Heart right ventricle (tissue), 16 donors: ENCODE measurements around the gene CEP55. TPM values are rescaled to one million over a fixed set of nuclear protein-coding genes. Genes with fewer than 3 reads are reported as not detected.

Source experiments
- ATAC-seq, 8 donors: fragments of 200-7000 bp; cut with Tn5 transposase; one replicate each; pipeline ENCODE4 v1.9.1; 2020; ENCODE audit warnings: mild to moderate bottlenecking in 8 of 8, moderate library complexity in 8 of 8, moderate number of reproducible peaks in 1 of 8
- DNase-seq, 2 donors: peaks; one replicate each; pipeline ENCODE4 v3.0.0-alpha.2; 2020
- H3K27ac ChIP-seq, 10 donors: fragments of 200-600 bp; sonication (generic) in 2 of 10; one replicate each; pipeline versions ENCODE4 v1.5.0 to v1.8.0; 2020 to 2022; ENCODE audit warnings: mild to moderate bottlenecking in 3 of 10
- H3K27me3 ChIP-seq, 7 donors: fragments of 200-600 bp; one replicate each; pipeline ENCODE4 v1.8.0; 2021 to 2022; ENCODE audit warnings: mild to moderate bottlenecking in 2 of 7
- H3K36me3 ChIP-seq, 9 donors: fragments of 200-600 bp; sonication (generic) in 1 of 9; one replicate each; pipeline versions ENCODE4 v1.5.0 to v1.8.0; 2020 to 2022; ENCODE audit warnings: mild to moderate bottlenecking in 2 of 9
- H3K4me1 ChIP-seq, 9 donors: fragments of 200-600 bp; sonication (generic) in 1 of 9; one replicate each; pipeline versions ENCODE4 v1.5.0 to v1.8.0; 2020 to 2022; ENCODE audit warnings: mild to moderate bottlenecking in 4 of 9
- H3K4me3 ChIP-seq, 10 donors: fragments of 200-600 bp; sonication (generic) in 2 of 10; one replicate each; pipeline versions ENCODE4 v1.5.0 to v1.8.0; 2020 to 2022; ENCODE audit warnings: mild to moderate bottlenecking in 7 of 10, moderate library complexity in 2 of 10
- H3K9me3 ChIP-seq, 11 donors: fragments of 200-600 bp in 10 of 11; sonication (generic) in 2 of 11; one replicate each; pipeline versions ENCODE4 v1.5.0 to v1.8.0; 2013 to 2022; ENCODE audit warnings: mild to moderate bottlenecking in 2 of 11, control low read depth in 1 of 11, moderate library complexity in 1 of 11
- WGBS, 2 donors: extraction: QIAGEN DNeasy Blood & Tissue Kit; methylation state at CpG; one replicate each; pipeline ENCODE4 v1.1.7; 2013; ENCODE audit warnings: inconsistent platforms in 1 of 2; 5-methylcytosine and 5-hydroxymethylcytosine counted together
- intact Hi-C, 10 donors: fragments of 100-400 bp; cut with DNase I; formaldehyde crosslinking; loops; one replicate each; pipeline versions ENCODE4 v1.11.1 to v1.14.2; 2022
- polyA plus RNA-seq, 2 donors: library from polyadenylated mRNA; stranded (reverse); fragments of 200-250 nt; gene quantifications; one replicate each; pipeline ENCODE4 v1.2.3, GENCODE V29; 2013
- total RNA-seq, 10 donors: library from RNA; stranded (reverse); fragmentation: NEBNext Ultra II Directional in 3 of 10; extraction: Animal tissue kit (Norgen Biotek cat#: 25700) in 3 of 10; gene quantifications; one replicate each; pipeline versions ENCODE4 v1.2.1 to v1.2.4, GENCODE V29; 2021 to 2023
- TF ChIP-seq, protein P1 (sequence below), 9 donors: fragments of 200-600 bp; sonication (generic) in 2 of 9; IDR thresholded peaks; one replicate each; pipeline versions ENCODE4 v1.5.0 to v1.8.0; 2021 to 2022; ENCODE audit warnings: antibody characterized with exemption in 9 of 9, mild to moderate bottlenecking in 5 of 9, moderate library complexity in 1 of 9
- donor health status: Arrhythmogenic right ventricular cardiomyopathy.
- donor health status: ischemic (EF 13 %, LVEDD 7.1; RV severe dilation, severe dysfunction).
- donor health status: healthy with polysubstance abuse.
- donor health status: DM: no; HTN: yes; CAD: no.
- donor health status: DM: no; HTN: no; CAD: no.
- donor health status: ischemic (EF 25% LVEDD 6.9; RV normal size, moderate dysfunction).
- donor health status: ischemic (EF 25% LVEDD 5.7; RV mildly dilated, moderate dysfunction).
- donor health status: healthy.
- donor health status: DM: yes; HTN: yes; CAD: no.
- donor health status: Ischemic cardiomyopathy.
- donor health status: ischemic (EF 35%, LVEDD 5.7; RV mildly dilated, moderate dysfunction).
- donor health status: nonischemic (EF 11% LVEDD 7.7; RV severe dilation, severe dysfunction).
- donor health status: DM: yes; HTN: yes; CAD: no.
- donor health status: PGD.
- donor health status: ischemic (EF 29% LVEDD 5.4; RV normal size, mild dysfunction).
- donor health status: nonischemic (EF 23%, LVEDD 6.1; RV moderate dilation, normal function).

Gene CEP55
- total and polyA plus RNA-seq, 12 donors = 0.13 to 4.4 (median 0.22) TPM; not detected in 3

DNA sequence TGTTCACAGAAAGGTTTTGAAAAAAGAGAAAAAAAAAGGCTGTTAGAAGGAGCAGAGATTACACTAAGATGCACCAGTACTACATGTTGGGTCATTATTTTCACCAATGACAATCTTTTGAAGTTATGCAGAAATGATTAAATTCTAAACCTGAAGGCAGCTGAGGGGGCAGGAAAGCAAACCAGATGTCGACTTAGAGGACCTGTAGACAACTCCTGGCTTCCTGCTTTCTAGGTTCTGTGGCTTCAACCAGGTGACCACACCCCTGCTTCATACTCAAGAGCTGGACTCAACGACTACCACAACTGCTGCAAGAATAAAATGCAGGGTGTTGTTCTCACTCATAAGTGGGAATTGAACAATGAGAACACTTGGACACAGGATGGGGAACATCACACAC is 44.3 kb upstream of the CEP55 start:
- DNase-seq = no peak
- ATAC-seq = no peak
- intact Hi-C loops = no loop called here

DNA sequence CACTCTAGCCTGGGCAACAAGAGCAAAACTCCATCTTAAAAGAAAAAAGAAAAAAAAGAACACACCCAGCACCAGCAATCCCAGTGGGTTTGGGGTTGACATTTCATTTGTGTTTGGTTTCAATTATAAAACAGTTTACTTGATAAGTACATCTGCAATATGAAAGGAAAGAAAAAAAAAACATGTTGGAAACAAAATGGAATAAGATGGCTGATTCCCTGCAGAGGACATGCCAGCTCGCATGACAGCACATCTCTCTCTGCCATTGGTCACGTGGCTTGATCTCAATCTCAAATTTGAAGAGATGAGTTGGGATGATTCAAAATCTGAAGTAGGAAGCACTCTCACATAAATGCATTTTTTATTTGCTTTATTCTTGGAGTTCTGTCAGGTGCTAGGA is 42.3 kb upstream of the CEP55 start:
- DNase-seq = no peak
- Histone ChIP-seq H3K36me3 (peaks cover 0 to 59% (median 17%) of the 10 kb centered on the region in 9 donors), H3K4me1 (peaks cover 4 to 32% (median 16%) of the 10 kb centered on the region in 9 donors), H3K27me3 (no peaks in the 10 kb centered on the region), H3K9me3 (no peaks in the 10 kb centered on the region), H3K27ac (no peak overlapping the region), H3K4me3 (no peak overlapping the region)
- 93 to 94% methylated on average over 2 of the region's 2 CpGs for WGBS, 2 donors
- TF ChIP-seq, protein P1, sequence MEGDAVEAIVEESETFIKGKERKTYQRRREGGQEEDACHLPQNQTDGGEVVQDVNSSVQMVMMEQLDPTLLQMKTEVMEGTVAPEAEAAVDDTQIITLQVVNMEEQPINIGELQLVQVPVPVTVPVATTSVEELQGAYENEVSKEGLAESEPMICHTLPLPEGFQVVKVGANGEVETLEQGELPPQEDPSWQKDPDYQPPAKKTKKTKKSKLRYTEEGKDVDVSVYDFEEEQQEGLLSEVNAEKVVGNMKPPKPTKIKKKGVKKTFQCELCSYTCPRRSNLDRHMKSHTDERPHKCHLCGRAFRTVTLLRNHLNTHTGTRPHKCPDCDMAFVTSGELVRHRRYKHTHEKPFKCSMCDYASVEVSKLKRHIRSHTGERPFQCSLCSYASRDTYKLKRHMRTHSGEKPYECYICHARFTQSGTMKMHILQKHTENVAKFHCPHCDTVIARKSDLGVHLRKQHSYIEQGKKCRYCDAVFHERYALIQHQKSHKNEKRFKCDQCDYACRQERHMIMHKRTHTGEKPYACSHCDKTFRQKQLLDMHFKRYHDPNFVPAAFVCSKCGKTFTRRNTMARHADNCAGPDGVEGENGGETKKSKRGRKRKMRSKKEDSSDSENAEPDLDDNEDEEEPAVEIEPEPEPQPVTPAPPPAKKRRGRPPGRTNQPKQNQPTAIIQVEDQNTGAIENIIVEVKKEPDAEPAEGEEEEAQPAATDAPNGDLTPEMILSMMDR (IDR thresholded peaks at IDR 0.05) = no peak
- ATAC-seq = no peak
- intact Hi-C loops = no loop called here

More for the DNA sequence above, 44.3 kb upstream of the CEP55 start:
- H3K4me1 ChIP-seq = peaks cover 0 to 16% (median 5%) of the 10 kb centered on the region in 9 donors
- no peaks in the 10 kb centered on the region for H3K27me3 ChIP-seq
- no peaks in the 10 kb centered on the region for H3K9me3 ChIP-seq
- H3K27ac ChIP-seq = no peak overlapping the region
- 49 to 52% methylated on average over 2 of the region's 2 CpGs for WGBS, 2 donors
- H3K4me3 ChIP-seq = no peak overlapping the region
- TF ChIP-seq, protein P1 (IDR thresholded peaks at IDR 0.05) = no peak
- peaks cover 0 to 69% (median 17%) of the 10 kb centered on the region in 9 donors for H3K36me3 ChIP-seq

DNA sequence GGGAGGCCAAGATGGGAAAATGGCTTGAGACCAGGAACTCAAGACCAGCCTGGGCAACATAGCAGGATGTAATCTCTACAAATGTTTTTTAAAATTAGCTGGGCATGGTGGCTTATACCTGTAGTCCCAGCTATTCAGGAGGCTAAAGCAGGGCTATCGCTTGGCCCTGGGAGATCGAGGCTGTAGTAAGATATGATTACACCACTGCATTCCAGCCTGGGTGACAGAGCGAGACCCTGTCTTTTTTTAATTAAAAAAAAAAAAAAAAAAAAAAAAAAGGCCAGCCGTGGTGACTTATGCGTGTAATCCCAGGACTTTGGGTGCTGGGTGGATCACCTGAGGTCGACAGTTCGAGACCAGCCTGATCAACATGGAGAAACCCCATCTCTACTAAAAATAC is 41.7 kb upstream of the CEP55 start:
- WGBS, 2 donors = 95 to 97% methylated on average over 7 of the region's 7 CpGs
- no peak overlapping the region for H3K4me3 ChIP-seq
- peaks cover 4 to 38% (median 21%) of the 10 kb centered on the region in 9 donors for H3K4me1 ChIP-seq
- ATAC-seq = no peak
- intact Hi-C loops = no loop called here
- TF ChIP-seq, protein P1 (IDR thresholded peaks at IDR 0.05) = no peak
- no peak for DNase-seq
- H3K27ac ChIP-seq = no peak overlapping the region
- no peaks in the 10 kb centered on the region for H3K27me3 ChIP-seq
- H3K9me3 ChIP-seq = no peaks in the 10 kb centered on the region
- peaks cover 0 to 55% (median 17%) of the 10 kb centered on the region in 9 donors for H3K36me3 ChIP-seq

DNA sequence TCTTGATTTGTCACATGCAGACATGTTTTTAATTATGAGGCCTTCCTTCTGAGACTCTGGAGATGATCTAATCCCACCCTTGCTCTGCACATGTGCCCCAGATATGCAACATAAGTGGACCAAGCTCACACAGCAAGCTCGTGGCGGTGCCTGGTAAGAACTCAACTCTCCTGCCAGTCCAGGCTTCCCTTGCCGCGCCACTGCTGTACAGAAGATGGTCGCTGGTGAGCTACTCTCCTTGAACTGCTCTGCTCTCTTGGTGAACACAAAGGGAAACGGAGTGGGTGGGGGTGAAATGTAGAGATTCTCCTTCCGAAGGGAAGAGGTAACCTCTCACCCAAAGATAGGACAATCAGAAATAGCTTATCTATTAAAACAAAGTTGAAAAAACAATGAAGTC is 39.9 kb upstream of the CEP55 start:
- H3K36me3 ChIP-seq = peaks cover 0 to 45% (median 6%) of the 10 kb centered on the region in 9 donors
- DNase-seq (no peak), ATAC-seq (no peak)
- intact Hi-C loops = no loop called here
- no peaks in the 10 kb centered on the region for H3K9me3 ChIP-seq
- H3K4me3 ChIP-seq = no peak overlapping the region
- 78% methylated on average over 7 of the region's 7 CpGs for WGBS, 2 donors
- TF ChIP-seq, protein P1 (IDR thresholded peaks at IDR 0.05) = no peak
- peaks cover 4 to 45% (median 19%) of the 10 kb centered on the region in 9 donors for H3K4me1 ChIP-seq
- no peaks in the 10 kb centered on the region for H3K27me3 ChIP-seq
- H3K27ac ChIP-seq = no peak overlapping the region
